Keratinocyte (primary cell): Measurements from ENCODE around the gene HTR1E. TPM values are rescaled to one million over a fixed set of nuclear protein-coding genes. Genes with fewer than 3 reads are reported as not detected.
"Not testable (repeated sequence)": the region's sequence is repeated elsewhere in the genome, so short reads cannot be mapped to it uniquely, and the experiment has no call there.

Experiments
- DNase-seq: peaks from one replicate; pipeline ENCODE4 v3.0.0-alpha.2; 2011; ENCODE audit warnings: low read depth, missing footprints, low spot score
- FAIRE-seq: peaks from 2 replicates; lab custom pipeline; 2011; peaks lifted over from hg19 to GRCh38; lab: Jason Lieb, UNC
- H2AFZ ChIP-seq: 2 replicates; pipeline ENCODE4 v1.6.0; 2012; ENCODE audit warnings: low read length, control low read depth, inconsistent platforms; ENCODE audit not compliant: control insufficient read depth
- H3K27ac ChIP-seq: 2 replicates; pipeline ENCODE4 v1.5.1; 2011; ENCODE audit warnings: low read length; ENCODE audit not compliant: control insufficient read depth, insufficient read depth
- H3K27me3 ChIP-seq: 3 replicates; pipeline ENCODE4 v1.6.0; 2011; ENCODE audit warnings: low read length; ENCODE audit not compliant: control insufficient read depth, insufficient read depth; ENCODE audit errors: extremely low read depth
- H3K36me3 ChIP-seq, 2 experiments: 2 replicates in 1 of 2; 3 replicates in 1 of 2; pipeline ENCODE4 v1.5.1; 2011; ENCODE audit warnings: low read length in 2 of 2, mild to moderate bottlenecking in 1 of 2; ENCODE audit not compliant: control insufficient read depth in 2 of 2, insufficient read depth in 2 of 2; ENCODE audit errors: extremely low read depth in 1 of 2
- H3K4me1 ChIP-seq: 3 replicates; pipeline ENCODE4 v1.5.1; 2011; ENCODE audit warnings: low read length; ENCODE audit not compliant: control insufficient read depth, insufficient read depth; ENCODE audit errors: extremely low read depth
- H3K4me2 ChIP-seq: 3 replicates; pipeline ENCODE4 v1.6.0; 2011; ENCODE audit warnings: low read depth, low read length; ENCODE audit not compliant: control insufficient read depth, insufficient read depth; ENCODE audit errors: extremely low read depth
- H3K4me3 ChIP-seq, 3 experiments: fragments of 200-600 bp in 1 of 3; sonication (generic) in 1 of 3; 2 replicates in 2 of 3; 3 replicates in 1 of 3; pipeline ENCODE4 v1.5.1; 2011 to 2016; ENCODE audit warnings: low read length in 3 of 3, mild to moderate bottlenecking in 3 of 3, control low read depth in 2 of 3, inconsistent platforms in 1 of 3, low read depth in 1 of 3, mixed read lengths in 1 of 3, mixed run types in 1 of 3, moderate library complexity in 1 of 3; ENCODE audit not compliant: control insufficient read depth in 2 of 3, insufficient read depth in 2 of 3; ENCODE audit errors: extremely low read depth in 1 of 3
- H3K79me2 ChIP-seq: 2 replicates; pipeline ENCODE4 v1.6.0; 2012; ENCODE audit warnings: low read length; ENCODE audit not compliant: control insufficient read depth, insufficient read depth
- H3K9ac ChIP-seq: 3 replicates; pipeline ENCODE4 v1.6.0; 2011; ENCODE audit warnings: low read length; ENCODE audit not compliant: control insufficient read depth, insufficient read depth; ENCODE audit errors: extremely low read depth
- H3K9me1 ChIP-seq: 3 replicates; pipeline ENCODE4 v1.6.0; 2011; ENCODE audit warnings: low read length; ENCODE audit not compliant: control insufficient read depth, insufficient read depth; ENCODE audit errors: extremely low read depth
- H3K9me3 ChIP-seq: 2 replicates; pipeline ENCODE4 v1.5.1; 2012; ENCODE audit warnings: low read depth, low read length; ENCODE audit not compliant: control insufficient read depth
- H4K20me1 ChIP-seq: 3 replicates; pipeline ENCODE4 v1.6.0; 2011; ENCODE audit warnings: low read length; ENCODE audit not compliant: control insufficient read depth, insufficient read depth; ENCODE audit errors: extremely low read depth
- EZH2 ChIP-seq: IDR thresholded peaks from one replicate; pipeline ENCODE4 v1.6.1; 2012; ENCODE audit warnings: inconsistent platforms, mild to moderate bottlenecking, low read length, moderate library complexity
- dilution Hi-C: fragments of 300-500 bp; cut with MboI; formaldehyde crosslinking; loops from one replicate; pipeline ENCODE4 v1.7.0; 2020; ENCODE audit warnings: low sequenced_read_pairs; ENCODE audit not compliant: extremely low pct_ligation_motif_present
- polyA minus RNA-seq, 3 experiments: library from RNA; depleted of rRNA, polyadenylated mRNA; stranded (reverse); fragments of >200 nt; gene quantifications; 1 replicate in 1 of 3; 2 replicates in 1 of 3; 3 replicates in 1 of 3; pipeline ENCODE4 v1.2.3, GENCODE V29; 2011
- polyA plus RNA-seq, 5 experiments: library from polyadenylated mRNA; depleted of rRNA in 3 of 5; stranded (reverse) in 3 of 5; stranded (forward) in 1 of 5; unstranded in 1 of 5; fragments of >200 nt; gene quantifications; 1 replicate in 1 of 5; 2 replicates in 3 of 5; 3 replicates in 1 of 5; pipeline versions ENCODE4 v1.2.1 to v1.2.3, GENCODE V29; 2011 to 2012; ENCODE audit warnings: missing spikeins in 2 of 5, low read depth in 1 of 5, low replicate concordance in 1 of 5
- TF ChIP-seq, protein P1 (sequence below), 3 experiments: IDR thresholded peaks in 1 of 3; conservative IDR thresholded peaks in 1 of 3; optimal IDR thresholded peaks in 1 of 3; 2 replicates in 2 of 3; 3 replicates in 1 of 3; pipeline versions ENCODE3 to v1.5.1; 2011; ENCODE audit warnings: low read length in 3 of 3, mild to moderate bottlenecking in 3 of 3, moderate library complexity in 2 of 3, control low read depth in 1 of 3, inconsistent platforms in 1 of 3; ENCODE audit not compliant: insufficient read depth in 2 of 3; ENCODE audit errors: extremely low read depth in 1 of 3

Gene HTR1E, protein sequence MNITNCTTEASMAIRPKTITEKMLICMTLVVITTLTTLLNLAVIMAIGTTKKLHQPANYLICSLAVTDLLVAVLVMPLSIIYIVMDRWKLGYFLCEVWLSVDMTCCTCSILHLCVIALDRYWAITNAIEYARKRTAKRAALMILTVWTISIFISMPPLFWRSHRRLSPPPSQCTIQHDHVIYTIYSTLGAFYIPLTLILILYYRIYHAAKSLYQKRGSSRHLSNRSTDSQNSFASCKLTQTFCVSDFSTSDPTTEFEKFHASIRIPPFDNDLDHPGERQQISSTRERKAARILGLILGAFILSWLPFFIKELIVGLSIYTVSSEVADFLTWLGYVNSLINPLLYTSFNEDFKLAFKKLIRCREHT
- polyA plus RNA-seq (not detected in 3 replicates), polyA minus RNA-seq (not detected in 3 replicates)
- polyA plus RNA-seq (2011; ENCODE audit: low read depth): not detected
- not detected in 2 replicates for polyA plus RNA-seq (2011; cell fraction: cytosol; rRNA removed)
- polyA plus RNA-seq (2011; cell fraction: nucleus; rRNA removed): not detected in 2 replicates
- polyA plus RNA-seq (2012; ENCODE audit: low replicate concordance): not detected in 2 replicates
- polyA minus RNA-seq (2011; cell fraction: cytosol; rRNA and poly(A)+ RNA removed): not detected
- polyA minus RNA-seq (2011; cell fraction: nucleus; rRNA and poly(A)+ RNA removed): not detected in 2 replicates

- TF ChIP-seq, protein P1, sequence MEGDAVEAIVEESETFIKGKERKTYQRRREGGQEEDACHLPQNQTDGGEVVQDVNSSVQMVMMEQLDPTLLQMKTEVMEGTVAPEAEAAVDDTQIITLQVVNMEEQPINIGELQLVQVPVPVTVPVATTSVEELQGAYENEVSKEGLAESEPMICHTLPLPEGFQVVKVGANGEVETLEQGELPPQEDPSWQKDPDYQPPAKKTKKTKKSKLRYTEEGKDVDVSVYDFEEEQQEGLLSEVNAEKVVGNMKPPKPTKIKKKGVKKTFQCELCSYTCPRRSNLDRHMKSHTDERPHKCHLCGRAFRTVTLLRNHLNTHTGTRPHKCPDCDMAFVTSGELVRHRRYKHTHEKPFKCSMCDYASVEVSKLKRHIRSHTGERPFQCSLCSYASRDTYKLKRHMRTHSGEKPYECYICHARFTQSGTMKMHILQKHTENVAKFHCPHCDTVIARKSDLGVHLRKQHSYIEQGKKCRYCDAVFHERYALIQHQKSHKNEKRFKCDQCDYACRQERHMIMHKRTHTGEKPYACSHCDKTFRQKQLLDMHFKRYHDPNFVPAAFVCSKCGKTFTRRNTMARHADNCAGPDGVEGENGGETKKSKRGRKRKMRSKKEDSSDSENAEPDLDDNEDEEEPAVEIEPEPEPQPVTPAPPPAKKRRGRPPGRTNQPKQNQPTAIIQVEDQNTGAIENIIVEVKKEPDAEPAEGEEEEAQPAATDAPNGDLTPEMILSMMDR (optimal IDR thresholded peaks at IDR 0.05 in 1 of 3, IDR thresholded peaks at IDR 0.05 in 1 of 3, conservative IDR thresholded peaks at IDR 0.05 in 1 of 3; ENCODE audit: extremely low read depth in 1 of 3, insufficient read depth in 2 of 3, low read length in 3 of 3): peak; percentile 36 to 68 (median 61)
- peak; percentile 72 for TF ChIP-seq EZH2
- Histone ChIP-seq H3K9me3 (no peaks in the 10 kb centered on the region), H3K27ac (no peak within 1 kb of the TSS), H3K36me3 (no peaks in the 10 kb centered on the region), H3K4me3 (no peak within 1 kb of the TSS), H3K79me2 (no peaks in the 10 kb centered on the region), H3K9me1 (no peaks in the 10 kb centered on the region), H4K20me1 (no peaks in the 10 kb centered on the region), H3K4me1 (no peaks in the 10 kb centered on the region), H3K27me3 (peaks cover 18% of the 10 kb centered on the region), H3K4me2 (peak within 1 kb of the TSS; percentile 13), H3K9ac (no peak within 1 kb of the TSS), H2AFZ (no peak within 1 kb of the TSS)
- dilution Hi-C loops: no loop called here
- DNase-seq (no peak), FAIRE-seq (no peak)
Observed at GRCh38 chr6:86937219-86938079, at the start of gene HTR1E. HTR1E (plus strand) TSS chr6:86937528; CDS start chr6:87015335, 77,807 bp downstream.

- Histone ChIP-seq H3K27ac (no peak overlapping the region), H3K4me1 (no peaks in the 10 kb centered on the region), H3K9me3 (no peaks in the 10 kb centered on the region), H3K9me1 (no peaks in the 10 kb centered on the region), H3K36me3 (no peaks in the 10 kb centered on the region), H3K9ac (no peak overlapping the region), H3K4me3 (no peak overlapping the region), H4K20me1 (no peaks in the 10 kb centered on the region), H3K27me3 (no peaks in the 10 kb centered on the region), H3K4me2 (no peak overlapping the region), H3K79me2 (no peaks in the 10 kb centered on the region), H2AFZ (no peak overlapping the region)
- FAIRE-seq (no peak), DNase-seq (no peak)
- dilution Hi-C loops: no loop called here
- TF ChIP-seq EZH2: no peak
- TF ChIP-seq, protein P1 (optimal IDR thresholded peaks at IDR 0.05 in 1 of 3, IDR thresholded peaks at IDR 0.05 in 1 of 3, conservative IDR thresholded peaks at IDR 0.05 in 1 of 3; ENCODE audit: extremely low read depth in 1 of 3, insufficient read depth in 2 of 3, low read length in 3 of 3): no peak
Observed at GRCh38 chr6:86888301-86888700, 49.0 kb upstream of the HTR1E start.

GRCh38 chr6:86897265-86897664 is 40.1 kb upstream of the HTR1E start:
- H3K4me2 ChIP-seq, H3K27me3 ChIP-seq, H3K9ac ChIP-seq, H3K36me3 ChIP-seq, H3K4me3 ChIP-seq, H3K9me3 ChIP-seq, H3K79me2 ChIP-seq, FAIRE-seq, H3K9me1 ChIP-seq, H4K20me1 ChIP-seq, H3K4me1 ChIP-seq, H3K27ac ChIP-seq, dilution Hi-C loops, H2AFZ ChIP-seq, DNase-seq: not testable (repeated sequence)
